GM21447 (cell line): Measurements from ENCODE around the gene SPATA7.

Experiments
- ATAC-seq: cut with Tn5 transposase; IDR thresholded peaks from one replicate; pipeline ENCODE4 v1.9.1; 2021; ENCODE audit not compliant: unreplicated experiment

Gene SPATA7

GRCh38 chr14:88411039-88411438 lies 25.6 kb downstream of the SPATA7 start:
- ATAC-seq: no peak

GRCh38 chr14:88417594-88417993 lies 32.1 kb downstream of the SPATA7 start:
- ATAC-seq: no peak

GRCh38 chr14:88420187-88420586 lies 34.7 kb downstream of the SPATA7 start:
- ATAC-seq: no peak

- ATAC-seq: no peak
These were observed 35.8 kb downstream of the SPATA7 start for GRCh38 chr14:88421286-88421685.

- no peak for ATAC-seq
These were observed 36.6 kb downstream of the SPATA7 start for GRCh38 chr14:88422047-88422446.

GRCh38 chr14:88422919-88423650 lies 37.6 kb downstream of the SPATA7 start:
- no peak for ATAC-seq

GRCh38 chr14:88424573-88424972 lies 39.1 kb downstream of the SPATA7 start:
- no peak for ATAC-seq

GRCh38 chr14:88426271-88426670 lies 40.8 kb downstream of the SPATA7 start:
- ATAC-seq: no peak

- no peak for ATAC-seq
These were observed 45.5 kb downstream of the SPATA7 start for GRCh38 chr14:88430976-88431375.

- no peak for ATAC-seq
These were observed 52.2 kb downstream of the SPATA7 start for GRCh38 chr14:88437658-88438057.

GRCh38 chr14:88439088-88439487 lies 53.6 kb downstream of the SPATA7 start:
- ATAC-seq: no peak

GRCh38 chr14:88452231-88452630 lies 66.8 kb downstream of the SPATA7 start:
- no peak for ATAC-seq

GRCh38 chr14:88454886-88455285 lies 69.4 kb downstream of the SPATA7 start:
- ATAC-seq: no peak

- ATAC-seq: no peak
These were observed 77.9 kb downstream of the SPATA7 start for GRCh38 chr14:88463318-88463717.

- ATAC-seq: no peak
These were observed 82.9 kb downstream of the SPATA7 start for GRCh38 chr14:88468406-88468805.

- no peak for ATAC-seq
These were observed 85.3 kb downstream of the SPATA7 start for GRCh38 chr14:88470542-88471440.

GRCh38 chr14:88473791-88474190 lies 88.3 kb downstream of the SPATA7 start:
- ATAC-seq: no peak

GRCh38 chr14:88476214-88476774 lies 90.8 kb downstream of the SPATA7 start:
- ATAC-seq: no peak

- no peak for ATAC-seq
These were observed 91.4 kb downstream of the SPATA7 start for GRCh38 chr14:88476825-88477224.

GRCh38 chr14:88477513-88478250 lies 92.2 kb downstream of the SPATA7 start:
- no peak for ATAC-seq

- ATAC-seq: no peak
These were observed 93.5 kb downstream of the SPATA7 start for GRCh38 chr14:88478931-88479330.
